ENCODE measurements around the gene RAB24. TPM values are rescaled to one million over a fixed set of nuclear protein-coding genes. Genes with fewer than 3 reads are reported as not detected.

RAB24 gene
- 10.6 TPM for polyA plus RNA-seq (2013, experiment 1 of 2)
- polyA plus RNA-seq (2013, experiment 2 of 2), result 10.3 TPM

DNA sequence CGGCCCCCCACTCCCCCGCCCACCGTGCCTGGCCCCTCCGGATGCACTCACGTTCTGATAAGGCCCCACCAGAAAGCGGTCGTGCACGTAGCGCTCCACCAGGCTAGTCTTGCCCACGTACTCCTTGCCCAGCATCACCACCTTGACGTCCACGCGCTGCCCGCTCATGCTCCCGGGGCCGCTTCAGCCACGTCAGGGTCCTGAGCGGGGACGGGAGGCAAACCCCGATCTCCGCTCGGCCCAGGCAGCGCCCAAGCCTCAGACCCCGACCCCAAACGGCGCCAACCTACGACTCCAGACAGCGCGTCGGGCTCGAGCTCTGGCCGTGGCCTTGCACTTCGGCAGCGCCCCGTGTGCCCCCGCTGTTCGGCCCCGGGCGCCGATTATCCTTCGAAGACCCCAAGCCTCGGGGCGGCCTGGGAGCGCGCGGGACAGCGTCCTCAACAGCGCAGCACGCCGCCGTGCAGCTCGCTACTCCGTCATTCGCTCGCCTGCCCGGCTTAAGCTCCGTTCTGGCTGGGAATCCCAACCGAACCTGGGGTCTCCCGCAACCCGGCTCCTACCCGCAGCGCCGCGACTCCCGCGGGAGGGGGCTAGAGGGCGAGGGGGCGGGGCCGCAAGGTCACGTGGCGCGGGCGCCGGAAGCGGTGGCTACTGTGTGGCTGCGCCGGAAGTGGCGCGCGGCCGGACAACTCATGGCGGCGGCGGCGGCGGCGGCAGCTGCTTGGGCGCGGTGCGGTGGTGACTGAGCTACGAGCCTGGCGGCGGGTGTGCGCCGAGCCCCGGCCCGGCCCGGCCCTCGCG lies at the start of gene RAB24, which contains the start of gene PRELID1:
TSS of gene RAB24 (minus strand) at position 599 of the 804 bp plus-strand sequence. CDS start at position 168, 431 bp downstream.
TSS of gene PRELID1 (plus strand) at position 679 of the 804 bp plus-strand sequence. CDS start 187 bp downstream, outside the sequence.
- Histone ChIP-seq H3K4me2 (ENCODE audit: low read length) (peak within 1 kb of the TSS; percentile 58), H3K56ac (ENCODE audit: low read length) (peak within 1 kb of the TSS; percentile 97), H3K79me2 (ENCODE audit: control insufficient read depth, insufficient read depth, low read length) (peaks cover 18% of the 10 kb centered on the region), H3K9ac (ENCODE audit: low read length) (peak within 1 kb of the TSS; percentile 79), H3K27ac (ENCODE audit: low read depth, low read length) (no peak within 1 kb of the TSS), H4K8ac (ENCODE audit: low read depth, low read length) (peak within 1 kb of the TSS; percentile 3), H3K27me3 (ENCODE audit: insufficient read depth, low read length, poor library complexity) (no peaks in the 10 kb centered on the region), H4K5ac (ENCODE audit: low read length) (no peak within 1 kb of the TSS), H3K23ac (ENCODE audit: low read length) (peak within 1 kb of the TSS; percentile 92), H3K4me3 (ENCODE audit: low read length) (peak within 1 kb of the TSS; percentile 78), H3K4me1 (ENCODE audit: control insufficient read depth, low read depth, low read length) (peaks cover 4% of the 10 kb centered on the region), H2AK5ac (ENCODE audit: low read length) (peak within 1 kb of the TSS; percentile 76), H3K79me1 (ENCODE audit: low read length) (peaks cover 10% of the 10 kb centered on the region), H3K4ac (ENCODE audit: low read depth, low read length) (peak within 1 kb of the TSS; percentile 48), H3K36me3 (ENCODE audit: control insufficient read depth, insufficient read depth, low read length) (peaks cover 3% of the 10 kb centered on the region), H2BK5ac (ENCODE audit: low read length) (no peak within 1 kb of the TSS), H3K18ac (ENCODE audit: low read length) (peak within 1 kb of the TSS; percentile 46), H2BK15ac (replicated peaks; ENCODE audit: low read depth) (no peak within 1 kb of the TSS), H2BK120ac (ENCODE audit: low read depth, low read length) (no peak within 1 kb of the TSS)
- peak; percentile 92 for DNase-seq
- WGBS (ENCODE audit: extremely low coverage, insufficient coverage, low lambda C conversion rate), result no CpG with 5 or more reads among the region's 100 CpGs

DNA sequence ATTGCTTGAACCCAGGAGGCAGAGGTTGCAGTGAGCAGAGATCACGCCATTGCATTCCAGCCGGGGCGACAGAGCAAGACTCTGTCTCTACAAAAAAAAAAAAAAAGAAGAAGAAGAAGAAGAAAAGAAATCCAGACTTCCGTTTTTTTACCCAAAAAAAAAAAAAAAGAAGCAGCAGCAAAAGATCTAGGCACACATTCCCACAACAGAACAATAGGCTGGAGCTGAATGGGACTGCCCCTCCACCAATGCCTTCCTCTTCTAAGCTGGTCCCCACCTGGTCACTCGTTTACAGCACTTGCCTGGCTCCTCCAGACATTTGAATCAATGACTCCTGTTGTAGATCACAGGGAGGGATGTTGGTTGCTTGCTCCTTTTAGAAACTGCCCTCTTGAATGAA lies 49.6 kb upstream of the RAB24 start:
- H4K5ac ChIP-seq (ENCODE audit: low read length), result no peak overlapping the region
- DNase-seq, result no peak
- H3K27ac ChIP-seq (ENCODE audit: low read depth, low read length), result no peak overlapping the region
- no peak overlapping the region for H2BK120ac ChIP-seq (ENCODE audit: low read depth, low read length)
- no peak overlapping the region for H3K56ac ChIP-seq (ENCODE audit: low read length)
- no peak overlapping the region for H3K23ac ChIP-seq (ENCODE audit: low read length)
- H3K79me1 ChIP-seq (ENCODE audit: low read length), result peaks cover 18% of the 10 kb centered on the region
- no peak overlapping the region for H2BK15ac ChIP-seq (replicated peaks; ENCODE audit: low read depth)
- no peak overlapping the region for H4K8ac ChIP-seq (ENCODE audit: low read depth, low read length)
- no peak overlapping the region for H2BK5ac ChIP-seq (ENCODE audit: low read length)
- no peak overlapping the region for H3K4me3 ChIP-seq (ENCODE audit: low read length)
- H3K9ac ChIP-seq (ENCODE audit: low read length), result no peak overlapping the region
- WGBS (ENCODE audit: extremely low coverage, insufficient coverage, low lambda C conversion rate), result no CpG with 5 or more reads among the region's 5 CpGs
- no peaks in the 10 kb centered on the region for H3K27me3 ChIP-seq (ENCODE audit: insufficient read depth, low read length, poor library complexity)
- no peak overlapping the region for H3K4ac ChIP-seq (ENCODE audit: low read depth, low read length)
- peaks cover 4% of the 10 kb centered on the region for H3K4me1 ChIP-seq (ENCODE audit: control insufficient read depth, low read depth, low read length)
- no peak overlapping the region for H3K18ac ChIP-seq (ENCODE audit: low read length)
- peaks cover 23% of the 10 kb centered on the region for H3K79me2 ChIP-seq (ENCODE audit: control insufficient read depth, insufficient read depth, low read length)
- H2AK5ac ChIP-seq (ENCODE audit: low read length), result no peak overlapping the region
- no peak overlapping the region for H3K4me2 ChIP-seq (ENCODE audit: low read length)
- H3K36me3 ChIP-seq (ENCODE audit: control insufficient read depth, insufficient read depth, low read length), result no peaks in the 10 kb centered on the region

- Histone ChIP-seq H2BK15ac (replicated peaks; ENCODE audit: low read depth) (no peak within 1 kb of the TSS), H3K56ac (ENCODE audit: low read length) (peak within 1 kb of the TSS; percentile 99), H4K8ac (ENCODE audit: low read depth, low read length) (no peak within 1 kb of the TSS), H3K4me1 (ENCODE audit: control insufficient read depth, low read depth, low read length) (peaks cover 4% of the 10 kb centered on the region), H3K4me2 (ENCODE audit: low read length) (peak within 1 kb of the TSS; percentile 98), H3K9ac (ENCODE audit: low read length) (peak within 1 kb of the TSS; percentile 96), H3K79me2 (ENCODE audit: control insufficient read depth, insufficient read depth, low read length) (peaks cover 33% of the 10 kb centered on the region), H2BK120ac (ENCODE audit: low read depth, low read length) (no peak within 1 kb of the TSS), H2BK5ac (ENCODE audit: low read length) (peak within 1 kb of the TSS; percentile 27), H2AK5ac (ENCODE audit: low read length) (peak within 1 kb of the TSS; percentile 97), H3K23ac (ENCODE audit: low read length) (peak within 1 kb of the TSS; percentile 74), H3K27ac (ENCODE audit: low read depth, low read length) (peak within 1 kb of the TSS; percentile 91), H3K4me3 (ENCODE audit: low read length) (peak within 1 kb of the TSS; percentile 99), H4K5ac (ENCODE audit: low read length) (peak within 1 kb of the TSS; percentile 75), H3K27me3 (ENCODE audit: insufficient read depth, low read length, poor library complexity) (no peaks in the 10 kb centered on the region), H3K79me1 (ENCODE audit: low read length) (peaks cover 24% of the 10 kb centered on the region), H3K18ac (ENCODE audit: low read length) (peak within 1 kb of the TSS; percentile 43), H3K36me3 (ENCODE audit: control insufficient read depth, insufficient read depth, low read length) (no peaks in the 10 kb centered on the region), H3K4ac (ENCODE audit: low read depth, low read length) (peak within 1 kb of the TSS; percentile 56)
- no CpG with 5 or more reads among the region's 55 CpGs for WGBS (ENCODE audit: extremely low coverage, insufficient coverage, low lambda C conversion rate)
- DNase-seq, result peak; percentile 98
These were observed 48.1 kb upstream of the RAB24 start, which contains the start of gene LMAN2 for GRCh38 chr5:177351392-177352329. LMAN2 (minus strand) TSS chr5:177351668; CDS start chr5:177351647, 21 bp downstream.

- Histone ChIP-seq H3K4ac (ENCODE audit: low read depth, low read length) (peak overlapping the region; percentile 28), H3K18ac (ENCODE audit: low read length) (no peak overlapping the region), H3K27me3 (ENCODE audit: insufficient read depth, low read length, poor library complexity) (no peaks in the 10 kb centered on the region), H4K5ac (ENCODE audit: low read length) (peak overlapping the region; percentile 72), H3K56ac (ENCODE audit: low read length) (peak overlapping the region; percentile 99), H2BK5ac (ENCODE audit: low read length) (peak overlapping the region; percentile 27), H4K8ac (ENCODE audit: low read depth, low read length) (no peak overlapping the region), H3K4me3 (ENCODE audit: low read length) (peak overlapping the region; percentile 99), H3K4me1 (ENCODE audit: control insufficient read depth, low read depth, low read length) (peaks cover 4% of the 10 kb centered on the region), H3K23ac (ENCODE audit: low read length) (peak overlapping the region; percentile 74), H3K79me2 (ENCODE audit: control insufficient read depth, insufficient read depth, low read length) (peaks cover 36% of the 10 kb centered on the region), H3K79me1 (ENCODE audit: low read length) (peaks cover 26% of the 10 kb centered on the region), H2BK120ac (ENCODE audit: low read depth, low read length) (no peak overlapping the region), H2AK5ac (ENCODE audit: low read length) (peak overlapping the region; percentile 97), H2BK15ac (replicated peaks; ENCODE audit: low read depth) (no peak overlapping the region), H3K4me2 (ENCODE audit: low read length) (peak overlapping the region; percentile 98), H3K9ac (ENCODE audit: low read length) (peak overlapping the region; percentile 96), H3K27ac (ENCODE audit: low read depth, low read length) (no peak overlapping the region), H3K36me3 (ENCODE audit: control insufficient read depth, insufficient read depth, low read length) (no peaks in the 10 kb centered on the region)
- WGBS (ENCODE audit: extremely low coverage, insufficient coverage, low lambda C conversion rate), result no CpG with 5 or more reads among the region's 19 CpGs
- DNase-seq, result peak; percentile 34
These were observed 47.4 kb upstream of the RAB24 start for GRCh38 chr5:177350776-177351391.

GRCh38 chr5:177349762-177350161 lies 46.2 kb upstream of the RAB24 start:
- H3K79me2 ChIP-seq (ENCODE audit: control insufficient read depth, insufficient read depth, low read length), result peaks cover 38% of the 10 kb centered on the region
- peaks cover 4% of the 10 kb centered on the region for H3K4me1 ChIP-seq (ENCODE audit: control insufficient read depth, low read depth, low read length)
- no peak overlapping the region for H3K27ac ChIP-seq (ENCODE audit: low read depth, low read length)
- H2BK15ac ChIP-seq (replicated peaks; ENCODE audit: low read depth), result no peak overlapping the region
- H2AK5ac ChIP-seq (ENCODE audit: low read length), result no peak overlapping the region
- no peak overlapping the region for H3K23ac ChIP-seq (ENCODE audit: low read length)
- no peak overlapping the region for H2BK5ac ChIP-seq (ENCODE audit: low read length)
- no peak overlapping the region for H4K8ac ChIP-seq (ENCODE audit: low read depth, low read length)
- no peak overlapping the region for H3K4me2 ChIP-seq (ENCODE audit: low read length)
- no peak overlapping the region for H4K5ac ChIP-seq (ENCODE audit: low read length)
- H3K56ac ChIP-seq (ENCODE audit: low read length), result no peak overlapping the region
- no peak overlapping the region for H3K9ac ChIP-seq (ENCODE audit: low read length)
- H3K4me3 ChIP-seq (ENCODE audit: low read length), result no peak overlapping the region
- H3K27me3 ChIP-seq (ENCODE audit: insufficient read depth, low read length, poor library complexity), result no peaks in the 10 kb centered on the region
- no peak overlapping the region for H3K18ac ChIP-seq (ENCODE audit: low read length)
- no CpG with 5 or more reads among the region's 5 CpGs for WGBS (ENCODE audit: extremely low coverage, insufficient coverage, low lambda C conversion rate)
- peaks cover 26% of the 10 kb centered on the region for H3K79me1 ChIP-seq (ENCODE audit: low read length)
- H2BK120ac ChIP-seq (ENCODE audit: low read depth, low read length), result no peak overlapping the region
- H3K36me3 ChIP-seq (ENCODE audit: control insufficient read depth, insufficient read depth, low read length), result no peaks in the 10 kb centered on the region
- DNase-seq, result no peak
- no peak overlapping the region for H3K4ac ChIP-seq (ENCODE audit: low read depth, low read length)

Measured in mesendoderm (in vitro differentiated cells).